ENCODE results near the gene ALMS1. TPM values are rescaled to one million over a fixed set of nuclear protein-coding genes. Genes with fewer than 3 reads are reported as not detected.
"Not testable (repeated sequence)": the region's sequence is repeated elsewhere in the genome, so short reads cannot be mapped to it uniquely, and the experiment has no call there.

Gene ALMS1
- total RNA-seq, 3 donors from 2014 or later (not counting 1 experiment from before 2014, with no cell fraction given): 22.9 to 33.8 (median 26.9) TPM

GRCh38 chr2:73611193-73611592 lies 225.6 kb downstream of the ALMS1 start:
- Mint-ChIP-seq H3K4me1 (no peaks in the 10 kb centered on the region), H3K9me3 (no peaks in the 10 kb centered on the region), H3K36me3 (no peaks in the 10 kb centered on the region), H3K4me3 (no peak overlapping the region), H3K27ac (no peak overlapping the region), H3K27me3 (ENCODE audit: low read depth in 2 of 2) (no peaks in the 10 kb centered on the region)
- TF ChIP-seq, protein P1, sequence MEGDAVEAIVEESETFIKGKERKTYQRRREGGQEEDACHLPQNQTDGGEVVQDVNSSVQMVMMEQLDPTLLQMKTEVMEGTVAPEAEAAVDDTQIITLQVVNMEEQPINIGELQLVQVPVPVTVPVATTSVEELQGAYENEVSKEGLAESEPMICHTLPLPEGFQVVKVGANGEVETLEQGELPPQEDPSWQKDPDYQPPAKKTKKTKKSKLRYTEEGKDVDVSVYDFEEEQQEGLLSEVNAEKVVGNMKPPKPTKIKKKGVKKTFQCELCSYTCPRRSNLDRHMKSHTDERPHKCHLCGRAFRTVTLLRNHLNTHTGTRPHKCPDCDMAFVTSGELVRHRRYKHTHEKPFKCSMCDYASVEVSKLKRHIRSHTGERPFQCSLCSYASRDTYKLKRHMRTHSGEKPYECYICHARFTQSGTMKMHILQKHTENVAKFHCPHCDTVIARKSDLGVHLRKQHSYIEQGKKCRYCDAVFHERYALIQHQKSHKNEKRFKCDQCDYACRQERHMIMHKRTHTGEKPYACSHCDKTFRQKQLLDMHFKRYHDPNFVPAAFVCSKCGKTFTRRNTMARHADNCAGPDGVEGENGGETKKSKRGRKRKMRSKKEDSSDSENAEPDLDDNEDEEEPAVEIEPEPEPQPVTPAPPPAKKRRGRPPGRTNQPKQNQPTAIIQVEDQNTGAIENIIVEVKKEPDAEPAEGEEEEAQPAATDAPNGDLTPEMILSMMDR (IDR thresholded peaks at IDR 0.05): no peak
- no peak overlapping the region for H3K27ac ChIP-seq (ENCODE audit: low read length)
- ATAC-seq (no peak), DNase-seq (no peak)
- H3K36me3 ChIP-seq (ENCODE audit: control insufficient read depth, insufficient read depth, low read length): peaks cover 4% of the 10 kb centered on the region
- H3K4me3 ChIP-seq (ENCODE audit: low read length): no peak overlapping the region
- no peaks in the 10 kb centered on the region for H3K9me3 ChIP-seq (ENCODE audit: control insufficient read depth, insufficient read depth, low read length)
- WGBS (ENCODE audit: insufficient coverage): 76% methylated on average over 4 of the region's 4 CpGs
- intact Hi-C loops (cut with micrococcal nuclease): no loop called here
- no peaks in the 10 kb centered on the region for H3K27me3 ChIP-seq (ENCODE audit: control insufficient read depth, insufficient read depth, low read length)
- no peaks in the 10 kb centered on the region for H3K4me1 ChIP-seq (ENCODE audit: control insufficient read depth, insufficient read depth, low read length)

DNA sequence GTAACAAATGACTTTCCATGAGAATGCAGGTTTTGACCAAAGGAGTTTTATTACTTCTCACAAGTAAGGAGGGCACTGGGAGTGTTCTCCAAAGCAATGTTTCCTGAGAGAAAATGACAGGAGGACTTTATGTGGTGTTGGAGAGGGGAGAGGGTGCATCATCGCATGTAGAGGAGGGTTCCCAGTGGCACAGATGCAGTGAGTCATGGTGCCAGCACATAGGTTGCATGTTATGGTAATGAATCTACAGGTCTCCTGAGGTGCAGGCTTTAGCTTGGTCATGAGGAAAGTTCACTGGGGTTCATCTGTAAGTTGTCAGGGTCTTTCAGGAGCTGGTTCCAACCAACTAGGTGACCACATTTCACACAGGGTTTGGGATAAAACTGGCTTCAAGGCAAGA lies 226.2 kb downstream of the ALMS1 start:
- Mint-ChIP-seq H3K4me3 (no peak overlapping the region), H3K27ac (no peak overlapping the region), H3K4me1 (no peaks in the 10 kb centered on the region), H3K27me3 (ENCODE audit: low read depth in 2 of 2) (no peaks in the 10 kb centered on the region), H3K36me3 (no peaks in the 10 kb centered on the region), H3K9me3 (no peaks in the 10 kb centered on the region)
- intact Hi-C loops (cut with micrococcal nuclease): no loop called here
- ATAC-seq: no peak
- TF ChIP-seq, protein P1 (IDR thresholded peaks at IDR 0.05): no peak
- no peak overlapping the region for H3K27ac ChIP-seq (ENCODE audit: low read length)
- H3K4me1 ChIP-seq (ENCODE audit: control insufficient read depth, insufficient read depth, low read length): no peaks in the 10 kb centered on the region
- DNase-seq: no peak
- H3K27me3 ChIP-seq (ENCODE audit: control insufficient read depth, insufficient read depth, low read length): no peaks in the 10 kb centered on the region
- H3K36me3 ChIP-seq (ENCODE audit: control insufficient read depth, insufficient read depth, low read length): peaks cover 4% of the 10 kb centered on the region
- 93% methylated on average over 1 of the region's 1 CpG for WGBS (ENCODE audit: insufficient coverage)
- H3K4me3 ChIP-seq (ENCODE audit: low read length): no peak overlapping the region
- H3K9me3 ChIP-seq (ENCODE audit: control insufficient read depth, insufficient read depth, low read length): no peaks in the 10 kb centered on the region

GRCh38 chr2:73614105-73614504 lies 228.5 kb downstream of the ALMS1 start:
- WGBS (ENCODE audit: insufficient coverage): 88% methylated on average over 3 of the region's 3 CpGs
- Mint-ChIP-seq H3K4me3 (no peak overlapping the region), H3K27me3 (ENCODE audit: low read depth in 2 of 2) (no peaks in the 10 kb centered on the region), H3K36me3 (no peaks in the 10 kb centered on the region), H3K27ac (no peak overlapping the region), H3K4me1 (no peaks in the 10 kb centered on the region), H3K9me3 (no peaks in the 10 kb centered on the region)
- intact Hi-C loops (cut with micrococcal nuclease): no loop called here
- Histone ChIP-seq H3K4me3 (ENCODE audit: low read length) (no peak overlapping the region), H3K27me3 (ENCODE audit: control insufficient read depth, insufficient read depth, low read length) (no peaks in the 10 kb centered on the region), H3K9me3 (ENCODE audit: control insufficient read depth, insufficient read depth, low read length) (no peaks in the 10 kb centered on the region), H3K36me3 (ENCODE audit: control insufficient read depth, insufficient read depth, low read length) (no peaks in the 10 kb centered on the region), H3K27ac (ENCODE audit: low read length) (no peak overlapping the region), H3K4me1 (ENCODE audit: control insufficient read depth, insufficient read depth, low read length) (no peaks in the 10 kb centered on the region)
- DNase-seq: no peak
- no peak for ATAC-seq
- TF ChIP-seq, protein P1 (IDR thresholded peaks at IDR 0.05): no peak

- Histone ChIP-seq H3K4me3 (ENCODE audit: low read length) (no peak overlapping the region), H3K4me1 (ENCODE audit: control insufficient read depth, insufficient read depth, low read length) (no peaks in the 10 kb centered on the region), H3K27ac (ENCODE audit: low read length) (no peak overlapping the region), H3K27me3 (ENCODE audit: control insufficient read depth, insufficient read depth, low read length) (no peaks in the 10 kb centered on the region), H3K36me3 (ENCODE audit: control insufficient read depth, insufficient read depth, low read length) (no peaks in the 10 kb centered on the region), H3K9me3 (ENCODE audit: control insufficient read depth, insufficient read depth, low read length) (no peaks in the 10 kb centered on the region)
- DNase-seq (no peak), ATAC-seq (no peak)
- H3K4me1 Mint-ChIP-seq: no peaks in the 10 kb centered on the region
- no peak overlapping the region for H3K27ac Mint-ChIP-seq
- H3K9me3 Mint-ChIP-seq: no peaks in the 10 kb centered on the region
- TF ChIP-seq, protein P1 (IDR thresholded peaks at IDR 0.05): no peak
- no peaks in the 10 kb centered on the region for H3K36me3 Mint-ChIP-seq
- H3K4me3 Mint-ChIP-seq: no peak overlapping the region
- no peaks in the 10 kb centered on the region for H3K27me3 Mint-ChIP-seq (ENCODE audit: low read depth in 2 of 2)
- intact Hi-C loops (cut with micrococcal nuclease): no loop called here
Measured at GRCh38 chr2:73614997-73615396, 229.4 kb downstream of the ALMS1 start.

DNA sequence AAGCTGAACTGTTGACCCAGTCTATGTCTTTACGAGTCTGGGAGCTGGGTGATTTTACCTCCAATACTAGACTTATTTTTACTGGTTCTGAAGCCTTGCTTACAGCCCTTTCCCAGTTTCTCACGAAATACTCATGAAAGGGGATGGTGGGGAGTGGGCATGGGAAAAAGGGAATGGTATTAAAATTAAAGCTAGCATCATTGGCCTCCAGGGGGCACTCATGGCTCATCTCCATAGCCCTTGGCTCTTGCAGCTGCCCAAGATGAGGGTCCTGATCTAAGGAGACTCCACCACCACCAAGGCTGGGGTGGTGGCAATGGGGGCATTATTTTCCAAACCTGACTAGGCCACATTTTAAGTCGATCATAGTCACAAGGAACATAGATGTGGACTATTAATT lies 234.3 kb downstream of the ALMS1 start:
- intact Hi-C loops (cut with micrococcal nuclease); H3K27me3 Mint-ChIP-seq (ENCODE audit: low read depth in 2 of 2); H3K9me3 ChIP-seq (ENCODE audit: control insufficient read depth, insufficient read depth, low read length); H3K27ac Mint-ChIP-seq; DNase-seq; H3K9me3 Mint-ChIP-seq; H3K4me3 Mint-ChIP-seq; H3K4me3 ChIP-seq (ENCODE audit: low read length); H3K4me1 Mint-ChIP-seq; H3K27ac ChIP-seq (ENCODE audit: low read length); H3K27me3 ChIP-seq (ENCODE audit: control insufficient read depth, insufficient read depth, low read length); H3K4me1 ChIP-seq (ENCODE audit: control insufficient read depth, insufficient read depth, low read length); ATAC-seq; H3K36me3 ChIP-seq (ENCODE audit: control insufficient read depth, insufficient read depth, low read length); H3K36me3 Mint-ChIP-seq: not testable (repeated sequence)
- 93% methylated on average over 2 of the region's 3 CpGs for WGBS (ENCODE audit: insufficient coverage)

DNA sequence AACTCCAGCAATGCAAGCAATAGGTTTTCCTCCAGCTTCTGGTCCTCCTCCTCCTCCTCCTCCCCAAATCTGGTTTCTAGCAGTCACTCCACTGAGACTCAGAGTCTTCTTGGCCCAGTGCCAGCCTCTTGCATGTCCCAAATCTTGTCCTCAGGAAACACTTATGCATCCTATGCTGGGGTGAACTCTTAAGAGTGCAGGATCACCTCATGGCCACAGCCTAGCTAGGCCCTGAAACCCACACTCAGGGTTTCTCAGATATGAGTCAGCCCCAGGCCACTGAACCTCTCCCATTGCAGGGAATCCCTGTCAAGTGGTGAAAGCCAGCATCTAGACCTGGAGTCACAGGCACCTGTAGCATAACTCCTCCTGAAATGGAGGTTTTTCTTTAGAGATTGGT lies 238.4 kb downstream of the ALMS1 start:
- ATAC-seq; H3K4me3 ChIP-seq (ENCODE audit: low read length); H3K4me3 Mint-ChIP-seq; H3K4me1 ChIP-seq (ENCODE audit: control insufficient read depth, insufficient read depth, low read length); H3K27me3 ChIP-seq (ENCODE audit: control insufficient read depth, insufficient read depth, low read length); H3K27ac Mint-ChIP-seq; H3K9me3 ChIP-seq (ENCODE audit: control insufficient read depth, insufficient read depth, low read length); H3K27ac ChIP-seq (ENCODE audit: low read length); H3K36me3 Mint-ChIP-seq; intact Hi-C loops (cut with micrococcal nuclease); H3K4me1 Mint-ChIP-seq; H3K9me3 Mint-ChIP-seq; DNase-seq; H3K36me3 ChIP-seq (ENCODE audit: control insufficient read depth, insufficient read depth, low read length): not testable (repeated sequence)
- peaks cover 4 to 17% of the 10 kb centered on the region in 2 donors for H3K27me3 Mint-ChIP-seq (ENCODE audit: low read depth in 2 of 2)
